SK-N-SH treated with all-trans-retinoic acid at 6 μM for 48 hours (cell line): ENCODE data around the gene GXYLT2.

ENCODE experiments used
- PATZ1 ChIP-seq: fragments of 250-450 bp; sonication (Bioruptor Pico); IDR thresholded peaks from 2 replicates; pipeline ENCODE4 v1.8.0; 2020; ENCODE audit warnings: mild to moderate bottlenecking, moderate library complexity, borderline replicate concordance
- ZC3H10 ChIP-seq: fragments of 250-450 bp; sonication (Bioruptor Pico); IDR thresholded peaks from 2 replicates; pipeline ENCODE4 v1.5.1; 2021; ENCODE audit warnings: mild to moderate bottlenecking, moderate library complexity
- ZFP3 ChIP-seq: fragments of 250-450 bp; sonication (Bioruptor Pico); IDR thresholded peaks from 2 replicates; pipeline ENCODE4 v1.5.0; 2020; ENCODE audit warnings: mild to moderate bottlenecking, moderate library complexity
- ZFP30 ChIP-seq: fragments of 450-650 bp; formaldehyde crosslinking; IDR thresholded peaks from 2 replicates; pipeline ENCODE4 v1.5.0; 2022; ENCODE audit warnings: mild to moderate bottlenecking, moderate library complexity

GRCh38 chr3:72944696-72945095 lies 56.9 kb downstream of the GXYLT2 start:
- no peak for TF ChIP-seq ZFP30 (CRISPR knock-in tag)
- TF ChIP-seq PATZ1 (CRISPR knock-in tag): no peak
- TF ChIP-seq ZFP3 (CRISPR knock-in tag): no peak
- TF ChIP-seq ZC3H10 (CRISPR knock-in tag): no peak
